Measurements from ENCODE around the gene FZD4.

FZD4 gene

DNA sequence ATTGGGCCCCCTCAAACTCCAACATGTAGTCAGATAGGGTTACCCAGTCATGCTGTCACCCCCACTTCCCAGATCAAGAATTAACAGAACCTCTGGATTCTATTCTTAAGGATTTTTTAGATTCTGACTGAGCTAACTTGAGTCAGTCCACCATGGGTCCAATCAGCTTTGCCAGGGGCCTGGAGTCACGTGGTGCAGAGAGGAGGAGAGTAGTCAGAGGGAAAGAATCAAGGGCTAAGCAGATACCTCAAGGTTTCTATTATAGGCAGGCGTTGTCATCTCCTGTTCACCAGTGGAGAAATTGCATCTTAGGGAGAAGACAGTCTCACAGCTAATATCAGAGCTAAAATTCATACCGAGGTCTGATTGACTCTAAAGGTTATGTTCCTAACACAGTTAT, 28.2 kb downstream of the FZD4 start:
- TF ChIP-seq, protein P1, sequence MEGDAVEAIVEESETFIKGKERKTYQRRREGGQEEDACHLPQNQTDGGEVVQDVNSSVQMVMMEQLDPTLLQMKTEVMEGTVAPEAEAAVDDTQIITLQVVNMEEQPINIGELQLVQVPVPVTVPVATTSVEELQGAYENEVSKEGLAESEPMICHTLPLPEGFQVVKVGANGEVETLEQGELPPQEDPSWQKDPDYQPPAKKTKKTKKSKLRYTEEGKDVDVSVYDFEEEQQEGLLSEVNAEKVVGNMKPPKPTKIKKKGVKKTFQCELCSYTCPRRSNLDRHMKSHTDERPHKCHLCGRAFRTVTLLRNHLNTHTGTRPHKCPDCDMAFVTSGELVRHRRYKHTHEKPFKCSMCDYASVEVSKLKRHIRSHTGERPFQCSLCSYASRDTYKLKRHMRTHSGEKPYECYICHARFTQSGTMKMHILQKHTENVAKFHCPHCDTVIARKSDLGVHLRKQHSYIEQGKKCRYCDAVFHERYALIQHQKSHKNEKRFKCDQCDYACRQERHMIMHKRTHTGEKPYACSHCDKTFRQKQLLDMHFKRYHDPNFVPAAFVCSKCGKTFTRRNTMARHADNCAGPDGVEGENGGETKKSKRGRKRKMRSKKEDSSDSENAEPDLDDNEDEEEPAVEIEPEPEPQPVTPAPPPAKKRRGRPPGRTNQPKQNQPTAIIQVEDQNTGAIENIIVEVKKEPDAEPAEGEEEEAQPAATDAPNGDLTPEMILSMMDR (IDR thresholded peaks at IDR 0.05; ENCODE audit: low read depth, low read length, missing control alignments): no peak
- no peak overlapping the region for H3K4me3 ChIP-seq (replicated peaks; ENCODE audit: low read depth, low read length)
- no peak for DNase-seq (ENCODE audit: extremely low read depth, low read depth)

DNA sequence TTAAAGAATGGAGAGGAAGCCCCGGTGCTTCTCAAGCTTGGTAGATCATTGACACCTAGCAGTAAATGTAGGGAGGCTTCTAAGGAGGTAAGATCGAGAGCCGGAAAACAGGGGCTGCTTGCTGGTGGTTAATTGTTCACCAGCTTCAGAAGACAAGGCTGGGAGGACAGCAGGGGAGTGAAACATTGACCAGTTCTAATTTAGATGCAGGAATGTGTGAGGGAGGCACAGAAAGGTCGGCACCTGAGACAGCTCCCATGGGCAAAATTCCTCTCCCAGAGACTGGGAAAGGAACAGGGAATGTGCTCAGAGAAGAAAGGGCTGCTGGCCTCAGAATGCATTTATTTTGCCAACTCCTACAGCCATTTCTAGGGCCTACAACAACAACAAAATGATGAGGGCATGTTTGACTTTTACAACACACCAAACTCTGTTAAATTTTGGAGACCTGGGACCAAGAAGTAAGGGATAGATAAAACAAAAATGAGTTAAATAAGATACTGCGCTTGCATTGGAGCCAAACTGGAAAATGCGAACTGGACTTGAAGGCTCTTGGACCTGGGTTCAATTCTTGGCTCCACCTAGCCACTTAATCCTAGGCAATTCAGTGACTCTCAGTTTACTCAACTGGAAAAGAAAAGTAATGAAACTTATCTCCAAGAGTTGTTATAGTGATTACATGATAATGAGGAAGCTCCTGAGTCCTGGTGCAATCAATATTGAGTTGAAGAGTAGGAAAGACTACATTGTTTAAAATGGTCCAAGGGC, 31.0 kb downstream of the FZD4 start:
- TF ChIP-seq, protein P1 (IDR thresholded peaks at IDR 0.05; ENCODE audit: low read depth, low read length, missing control alignments): no peak
- H3K4me3 ChIP-seq (replicated peaks; ENCODE audit: low read depth, low read length): no peak overlapping the region
- no peak for DNase-seq (ENCODE audit: extremely low read depth, low read depth)

DNA sequence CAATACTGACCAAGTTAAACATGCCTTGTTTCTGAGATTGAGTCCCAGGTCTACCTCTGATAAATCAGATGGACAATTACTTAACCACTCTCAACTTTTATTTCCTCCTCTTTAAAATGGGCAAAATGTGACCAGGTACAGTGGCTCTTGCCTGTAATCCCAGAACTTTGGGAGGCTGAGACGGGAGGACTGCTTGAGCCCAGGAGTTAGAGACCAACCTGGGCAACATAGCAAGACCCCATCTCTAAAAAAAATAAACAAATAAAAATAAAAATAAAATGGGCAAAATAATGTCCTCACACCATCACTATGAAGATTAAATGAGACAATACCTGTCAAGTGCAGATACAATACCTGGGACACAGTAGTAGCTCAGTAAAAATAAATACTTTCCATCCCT, 33.0 kb downstream of the FZD4 start:
- TF ChIP-seq, protein P1 (IDR thresholded peaks at IDR 0.05; ENCODE audit: low read depth, low read length, missing control alignments): no peak
- no peak for DNase-seq (ENCODE audit: extremely low read depth, low read depth)
- no peak overlapping the region for H3K4me3 ChIP-seq (replicated peaks; ENCODE audit: low read depth, low read length)

DNA sequence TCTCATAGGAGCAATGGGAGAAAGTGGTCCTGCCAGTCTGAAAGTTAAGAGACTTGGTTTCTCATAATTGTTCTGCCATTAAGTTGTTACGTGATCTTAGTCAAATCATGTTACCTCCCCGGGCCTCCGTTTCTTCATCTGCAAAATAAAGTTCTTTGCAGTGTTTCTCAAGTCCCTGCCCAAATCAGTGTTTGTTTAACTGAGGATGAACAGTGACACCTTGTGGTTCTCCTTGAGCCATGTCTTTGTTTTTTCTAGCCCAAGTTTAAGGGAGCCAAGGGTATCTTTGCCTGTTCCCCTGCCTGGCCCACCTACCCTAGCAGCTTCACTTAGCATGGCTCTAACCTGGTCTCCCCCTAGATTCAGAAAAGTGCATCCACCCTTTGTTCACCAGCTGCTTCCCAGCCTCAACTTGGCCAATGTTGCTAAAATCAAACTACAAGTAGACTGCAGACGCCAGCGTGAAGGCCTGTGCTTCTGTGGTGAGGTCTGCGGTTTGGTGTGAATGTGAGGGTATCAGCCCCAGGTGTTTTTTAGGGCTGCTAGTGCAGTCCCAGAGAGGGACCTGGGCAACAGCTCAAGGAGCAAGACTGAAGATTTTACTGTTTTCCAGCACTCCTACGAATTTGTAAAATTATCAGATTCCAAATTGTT, 35.5 kb downstream of the FZD4 start:
- peak; percentile 69 for DNase-seq (ENCODE audit: extremely low read depth, low read depth)
- TF ChIP-seq, protein P1 (IDR thresholded peaks at IDR 0.05; ENCODE audit: low read depth, low read length, missing control alignments): peak; percentile 68
- H3K4me3 ChIP-seq (replicated peaks; ENCODE audit: low read depth, low read length): no peak overlapping the region

DNA sequence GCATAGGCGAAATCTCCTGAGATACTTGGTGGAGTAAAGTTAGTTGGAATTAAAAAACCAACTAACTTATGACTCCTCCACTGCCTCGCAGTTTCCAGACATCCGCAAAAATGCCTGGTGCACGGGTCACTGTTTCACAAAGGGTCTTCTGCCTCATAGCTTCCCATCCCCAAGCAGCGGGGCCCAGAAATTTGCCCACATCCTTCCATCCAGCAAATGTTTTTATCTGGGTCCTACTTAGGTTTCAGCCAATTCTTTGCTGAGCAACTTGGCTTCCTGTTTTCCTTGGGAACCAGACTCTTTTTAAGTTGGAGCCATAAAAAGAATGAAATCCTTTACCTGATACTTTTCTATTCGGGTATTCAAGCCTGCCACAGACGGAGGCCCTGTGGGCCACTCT, 36.2 kb downstream of the FZD4 start:
- H3K4me3 ChIP-seq (replicated peaks; ENCODE audit: low read depth, low read length): no peak overlapping the region
- no peak for DNase-seq (ENCODE audit: extremely low read depth, low read depth)
- TF ChIP-seq, protein P1 (IDR thresholded peaks at IDR 0.05; ENCODE audit: low read depth, low read length, missing control alignments): no peak

DNA sequence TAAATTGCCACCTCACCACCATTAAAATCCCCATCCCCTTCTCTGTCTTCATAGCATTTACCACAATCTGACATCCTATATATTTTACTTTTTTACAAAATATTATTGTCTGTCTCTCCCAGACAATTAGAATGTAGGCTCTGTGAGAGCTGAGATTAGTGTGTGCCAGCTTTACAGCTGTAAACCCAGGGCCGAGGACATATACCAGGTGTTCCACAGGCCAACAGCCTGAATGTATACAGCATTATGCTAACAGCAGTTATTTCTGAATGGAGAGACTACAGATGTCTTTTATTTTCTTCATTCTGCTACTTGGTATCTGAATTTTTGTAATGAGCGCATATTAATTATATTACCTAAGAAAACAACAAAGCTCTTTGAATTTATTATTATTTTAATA, 36.7 kb downstream of the FZD4 start:
- no peak for DNase-seq (ENCODE audit: extremely low read depth, low read depth)
- TF ChIP-seq, protein P1 (IDR thresholded peaks at IDR 0.05; ENCODE audit: low read depth, low read length, missing control alignments): no peak

More for the DNA sequence above, 36.7 kb downstream of the FZD4 start:
- no peak overlapping the region for H3K4me3 ChIP-seq (replicated peaks; ENCODE audit: low read depth, low read length)
